Thoracic aorta (tissue), 2 donors: ENCODE results near the gene SCARB1. TPM values are rescaled to one million over a fixed set of nuclear protein-coding genes. Genes with fewer than 3 reads are reported as not detected.

Experiments
- ATAC-seq: fragments of 150-250 bp; one replicate; pipeline ENCODE4 v1.8.0; 2017; ENCODE audit warnings: low read depth; ENCODE audit not compliant: insufficient number of reproducible peaks, low FRiP score
- DNase-seq: peaks from one replicate; pipeline ENCODE4 v3.0.0-alpha.2; 2020; ENCODE audit warnings: low spot score
- H3K27ac ChIP-seq, 2 donors: fragments of 200-600 bp; sonication (generic); 1 replicate in 1 of 2; 2 replicates in 1 of 2; pipeline ENCODE4 v1.5.1; 2016; ENCODE audit warnings: mild to moderate bottlenecking in 2 of 2, moderate library complexity in 2 of 2
- H3K27me3 ChIP-seq: fragments of 200-600 bp; sonication (generic); replicated peaks from 2 replicates; pipeline ENCODE4 v1.6.0; 2016; ENCODE audit warnings: mild to moderate bottlenecking; ENCODE audit not compliant: insufficient read depth
- H3K36me3 ChIP-seq: fragments of 200-600 bp; sonication (generic); one replicate; pipeline ENCODE4 v1.5.1; 2016
- H3K4me1 ChIP-seq, 2 donors: fragments of 200-600 bp; sonication (generic); 1 replicate in 1 of 2; 2 replicates in 1 of 2; pipeline versions ENCODE4 v1.5.1 to v1.6.0; 2016; ENCODE audit warnings: low read depth in 2 of 2, mild to moderate bottlenecking in 1 of 2; ENCODE audit not compliant: control insufficient read depth in 1 of 2
- H3K4me3 ChIP-seq: fragments of 200-600 bp; sonication (generic); 2 replicates; pipeline ENCODE4 v1.5.1; 2016; ENCODE audit warnings: mild to moderate bottlenecking
- H3K9me3 ChIP-seq: fragments of 200-600 bp; sonication (generic); 2 replicates; pipeline ENCODE4 v1.5.1; 2016
- total RNA-seq, 2 donors: library from RNA; depleted of rRNA; stranded (reverse); fragments of >200 nt; gene quantifications; one replicate each; pipeline versions ENCODE4 v1.1.0 to v1.2.3, GENCODE V29; 2016
- TF ChIP-seq, protein P1 (sequence below): fragments of 200-600 bp; sonication (generic); IDR thresholded peaks from one replicate; pipeline ENCODE4 v1.5.1; 2019; ENCODE audit warnings: antibody characterized with exemption

SCARB1 gene
- total RNA-seq, 2 donors from 2014 or later = 8.8 to 13.1 TPM

DNA sequence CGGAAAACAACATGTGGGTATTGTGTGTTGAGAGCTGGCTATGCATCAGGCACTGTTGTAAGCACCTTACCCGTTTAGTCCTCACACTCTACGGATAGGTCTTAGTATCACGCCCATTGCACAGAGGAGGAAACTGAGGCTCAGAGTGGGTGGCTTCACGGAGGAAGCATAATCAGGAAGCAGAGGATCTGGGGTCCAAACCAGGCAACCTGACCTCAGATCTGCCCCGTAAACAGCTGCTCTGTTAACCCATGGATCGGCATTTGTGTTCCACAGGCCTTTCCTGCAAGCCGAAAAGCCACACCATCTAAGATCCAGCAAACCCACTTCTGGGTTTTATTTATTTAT is 107.9 kb downstream of the SCARB1 start:
- Histone ChIP-seq H3K4me1 (peaks cover 25 to 75% of the 10 kb centered on the region in 2 donors), H3K27ac (peak overlapping the region; percentile 52 to 69), H3K36me3 (no peaks in the 10 kb centered on the region), H3K27me3 (no peaks in the 10 kb centered on the region), H3K9me3 (no peaks in the 10 kb centered on the region), H3K4me3 (no peak overlapping the region)
- DNase-seq = no peak
- TF ChIP-seq, protein P1, sequence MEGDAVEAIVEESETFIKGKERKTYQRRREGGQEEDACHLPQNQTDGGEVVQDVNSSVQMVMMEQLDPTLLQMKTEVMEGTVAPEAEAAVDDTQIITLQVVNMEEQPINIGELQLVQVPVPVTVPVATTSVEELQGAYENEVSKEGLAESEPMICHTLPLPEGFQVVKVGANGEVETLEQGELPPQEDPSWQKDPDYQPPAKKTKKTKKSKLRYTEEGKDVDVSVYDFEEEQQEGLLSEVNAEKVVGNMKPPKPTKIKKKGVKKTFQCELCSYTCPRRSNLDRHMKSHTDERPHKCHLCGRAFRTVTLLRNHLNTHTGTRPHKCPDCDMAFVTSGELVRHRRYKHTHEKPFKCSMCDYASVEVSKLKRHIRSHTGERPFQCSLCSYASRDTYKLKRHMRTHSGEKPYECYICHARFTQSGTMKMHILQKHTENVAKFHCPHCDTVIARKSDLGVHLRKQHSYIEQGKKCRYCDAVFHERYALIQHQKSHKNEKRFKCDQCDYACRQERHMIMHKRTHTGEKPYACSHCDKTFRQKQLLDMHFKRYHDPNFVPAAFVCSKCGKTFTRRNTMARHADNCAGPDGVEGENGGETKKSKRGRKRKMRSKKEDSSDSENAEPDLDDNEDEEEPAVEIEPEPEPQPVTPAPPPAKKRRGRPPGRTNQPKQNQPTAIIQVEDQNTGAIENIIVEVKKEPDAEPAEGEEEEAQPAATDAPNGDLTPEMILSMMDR = no peak
- ATAC-seq = no peak

DNA sequence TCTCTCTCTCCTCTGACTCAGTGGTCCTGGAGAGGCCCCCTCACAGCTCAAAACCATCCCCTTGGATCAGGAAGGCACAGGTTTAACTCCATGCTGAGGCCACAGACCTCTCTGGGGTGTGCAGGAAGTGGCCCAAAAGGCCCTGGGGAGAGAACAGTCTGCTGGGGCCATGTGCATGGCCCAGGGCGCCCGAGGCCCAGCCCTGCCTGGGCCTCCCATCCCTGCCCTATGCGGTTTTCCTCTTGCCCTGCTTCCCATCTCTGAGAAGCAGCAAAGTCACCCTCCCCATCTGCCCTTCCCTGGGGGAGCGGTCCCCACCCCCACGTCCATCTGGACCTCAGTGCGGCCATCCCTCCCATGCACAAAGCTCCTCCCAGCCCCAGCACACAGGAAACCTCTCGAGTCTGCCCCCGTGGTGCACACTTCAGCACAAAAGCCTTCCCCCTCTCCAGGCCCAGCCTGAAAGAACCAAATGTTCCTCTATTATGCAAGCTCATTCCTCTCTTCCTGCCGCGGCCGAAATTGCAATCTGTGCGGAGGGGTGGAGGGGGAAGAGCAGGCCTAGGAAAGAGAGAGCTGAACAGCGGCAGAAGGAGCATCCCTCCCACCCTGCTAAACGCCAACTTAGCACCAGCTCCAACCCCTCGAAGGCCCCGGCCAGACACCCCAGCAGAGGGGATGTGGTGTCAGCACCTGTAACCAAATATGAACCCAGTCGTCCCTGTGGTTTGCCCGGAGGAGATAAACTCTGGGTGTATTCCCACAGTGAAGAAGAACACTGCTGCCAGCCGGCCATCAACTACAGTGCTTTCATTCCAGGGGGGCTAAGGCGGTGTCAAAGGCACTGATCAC is 108.5 kb downstream of the SCARB1 start:
- no peaks in the 10 kb centered on the region for H3K36me3 ChIP-seq
- peak overlapping the region; percentile 52 to 69 for H3K27ac ChIP-seq
- no peaks in the 10 kb centered on the region for H3K9me3 ChIP-seq
- no peaks in the 10 kb centered on the region for H3K27me3 ChIP-seq
- H3K4me1 ChIP-seq = peaks cover 25 to 72% of the 10 kb centered on the region in 2 donors
- peak overlapping the region; percentile 12 for H3K4me3 ChIP-seq
- TF ChIP-seq, protein P1 = no peak
- peak; percentile 36 for ATAC-seq
- DNase-seq = peak; percentile 59

DNA sequence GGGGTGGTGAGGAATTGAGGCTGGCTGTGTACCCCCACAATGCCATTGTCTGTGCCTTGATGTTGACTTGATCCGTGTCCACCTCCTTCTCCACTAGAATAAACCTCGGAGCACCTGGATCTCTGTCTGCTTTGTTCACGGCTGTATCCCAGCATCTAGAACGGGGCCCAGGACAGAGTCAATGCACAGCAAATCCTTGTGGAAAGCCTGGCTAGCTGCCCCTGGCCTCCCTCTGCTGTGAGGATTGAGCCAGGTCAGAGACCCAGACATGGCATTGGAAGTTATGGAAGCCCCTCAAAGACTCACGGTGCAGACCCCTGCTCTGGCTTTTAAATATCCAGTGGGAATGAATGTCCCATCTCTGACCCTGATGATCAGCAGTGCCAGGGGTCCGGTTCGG is 109.2 kb downstream of the SCARB1 start:
- DNase-seq (no peak), ATAC-seq (no peak)
- H3K4me1 ChIP-seq = peaks cover 25 to 65% of the 10 kb centered on the region in 2 donors
- TF ChIP-seq, protein P1 = no peak
- H3K9me3 ChIP-seq = no peaks in the 10 kb centered on the region
- no peaks in the 10 kb centered on the region for H3K36me3 ChIP-seq
- no peak overlapping the region for H3K4me3 ChIP-seq
- peak overlapping the region; percentile 51 to 69 for H3K27ac ChIP-seq
- H3K27me3 ChIP-seq = no peaks in the 10 kb centered on the region

DNA sequence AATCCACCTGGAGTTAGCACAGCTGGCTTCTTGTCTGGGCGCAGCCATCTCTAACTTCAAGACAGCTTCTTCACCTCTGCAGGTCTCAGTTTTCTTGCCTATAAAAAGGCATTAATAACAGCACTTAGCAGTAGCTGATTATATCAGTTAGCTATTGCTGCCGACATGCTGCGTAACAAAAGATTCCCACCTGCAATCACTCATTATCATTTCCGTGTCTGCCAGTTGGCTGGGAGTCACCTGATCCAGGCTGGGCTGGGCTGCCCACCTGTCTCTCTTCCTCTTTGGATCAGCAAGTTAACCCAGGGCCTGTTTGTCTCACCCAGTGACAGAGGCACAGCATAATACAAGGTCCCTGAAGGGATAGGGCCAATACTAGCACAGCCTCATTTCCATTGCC is 109.7 kb downstream of the SCARB1 start:
- Histone ChIP-seq H3K27ac (peak overlapping the region in 1 of 2 donors; percentile 69), H3K36me3 (no peaks in the 10 kb centered on the region), H3K27me3 (no peaks in the 10 kb centered on the region), H3K4me1 (peaks cover 25 to 60% of the 10 kb centered on the region in 2 donors), H3K9me3 (no peaks in the 10 kb centered on the region), H3K4me3 (no peak overlapping the region)
- DNase-seq = no peak
- no peak for ATAC-seq
- TF ChIP-seq, protein P1 = no peak

DNA sequence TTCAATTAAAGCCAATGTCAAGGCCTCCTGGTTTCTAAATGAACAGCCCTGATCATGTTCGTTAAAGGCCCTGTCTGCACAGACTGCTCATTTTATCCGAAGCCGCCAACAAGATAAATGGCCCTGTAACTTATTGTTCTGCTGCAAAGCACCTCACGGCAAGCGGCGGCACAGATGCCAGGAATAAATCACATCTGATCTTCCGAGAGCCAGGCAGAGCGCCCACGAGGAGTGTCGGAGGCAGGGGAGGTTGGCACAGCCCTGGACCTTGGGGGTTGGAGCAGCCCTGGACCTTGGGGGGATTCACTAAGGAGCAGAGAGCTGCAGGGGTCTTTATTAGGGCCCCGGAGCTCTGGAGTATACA is 110.5 kb downstream of the SCARB1 start:
- Histone ChIP-seq H3K4me1 (peaks cover 25 to 53% of the 10 kb centered on the region in 2 donors), H3K36me3 (no peaks in the 10 kb centered on the region), H3K4me3 (no peak overlapping the region), H3K9me3 (no peaks in the 10 kb centered on the region), H3K27ac (no peak overlapping the region), H3K27me3 (no peaks in the 10 kb centered on the region)
- TF ChIP-seq, protein P1 = no peak
- ATAC-seq = no peak
- DNase-seq = no peak
